Loucy (cell line): ENCODE data around the gene TMEM53.

Source experiments
- H2AFZ ChIP-seq: fragments of 200-600 bp; sonication (generic); 2 replicates; pipeline ENCODE4 v1.6.0; 2016; ENCODE audit warnings: antibody characterized with exemption, mild to moderate bottlenecking, low read length, moderate library complexity
- H3F3A ChIP-seq: fragments of 200-600 bp; 2 replicates; pipeline ENCODE4 v1.6.0; 2016; ENCODE audit warnings: antibody characterized with exemption, low read depth, mild to moderate bottlenecking
- H3K27me3 ChIP-seq: fragments of 200-600 bp; sonication (generic); 2 replicates; pipeline ENCODE4 v1.6.1; 2014; ENCODE audit warnings: low read length, mild to moderate bottlenecking; ENCODE audit not compliant: insufficient read depth, poor library complexity, severe bottlenecking
- H3K36me3 ChIP-seq: fragments of 200-600 bp; sonication (generic); 2 replicates; pipeline ENCODE4 v1.6.1; 2016; ENCODE audit warnings: low read length; ENCODE audit not compliant: insufficient read depth
- H3K4me1 ChIP-seq: fragments of 200-600 bp; sonication (generic); 2 replicates; pipeline ENCODE4 v1.5.1; 2014; ENCODE audit warnings: low read length, mild to moderate bottlenecking; ENCODE audit not compliant: insufficient read depth, poor library complexity, severe bottlenecking
- H3K4me2 ChIP-seq: fragments of 200-600 bp; sonication (generic); 2 replicates; pipeline ENCODE4 v1.6.0; 2014; ENCODE audit warnings: antibody characterized with exemption, low read length, low read depth, mild to moderate bottlenecking; ENCODE audit not compliant: poor library complexity, severe bottlenecking
- H3K4me3 ChIP-seq: fragments of 200-600 bp; sonication (generic); 2 replicates; pipeline ENCODE4 v1.5.1; 2014; ENCODE audit warnings: low read length, mild to moderate bottlenecking, mixed read lengths; ENCODE audit not compliant: poor library complexity, severe bottlenecking
- H3K79me2 ChIP-seq: fragments of 200-600 bp; sonication (generic); 2 replicates; pipeline ENCODE4 v1.6.1; 2014; ENCODE audit warnings: low read length; ENCODE audit not compliant: insufficient read depth
- H3K9ac ChIP-seq: fragments of 200-600 bp; sonication (generic); 2 replicates; pipeline ENCODE4 v1.6.0; 2014; ENCODE audit warnings: mild to moderate bottlenecking, low read depth, low read length, moderate library complexity; ENCODE audit not compliant: poor library complexity, severe bottlenecking
- H3K9me2 ChIP-seq: fragments of 200-600 bp; sonication (generic); replicated peaks from 2 replicates; pipeline ENCODE4 v1.6.1; 2016; ENCODE audit warnings: low read depth, low read length, mixed read lengths
- H3K9me3 ChIP-seq: fragments of 200-600 bp; sonication (generic); 2 replicates; pipeline ENCODE4 v1.6.1; 2014; ENCODE audit warnings: mild to moderate bottlenecking, antibody characterized with exemption, low read length, low read depth; ENCODE audit not compliant: insufficient read depth
- H4K20me1 ChIP-seq: fragments of 200-600 bp; sonication (generic); 2 replicates; pipeline ENCODE4 v1.6.0; 2014; ENCODE audit warnings: antibody characterized with exemption, low read length, mild to moderate bottlenecking; ENCODE audit not compliant: insufficient read depth, poor library complexity, severe bottlenecking
- CTCF ChIP-seq: fragments of 200-600 bp; sonication (generic); conservative IDR thresholded peaks from 2 replicates; pipeline ENCODE4 v1.5.1; 2014; ENCODE audit warnings: mild to moderate bottlenecking, antibody characterized with exemption, low read length
- EZH2phosphoT487 ChIP-seq: fragments of 200-600 bp; IDR thresholded peaks from 2 replicates; pipeline ENCODE4 v1.6.1; 2018; ENCODE audit warnings: antibody characterized with exemption, mild to moderate bottlenecking, moderate library complexity, borderline replicate concordance

The TMEM53 gene

GRCh38 chr1:44714944-44715571 lies 40.8 kb upstream of the TMEM53 start:
- H3K4me1 ChIP-seq: peaks cover 3% of the 10 kb centered on the region
- H3K4me3 ChIP-seq: peak overlapping the region; percentile 42
- no peaks in the 10 kb centered on the region for H3K36me3 ChIP-seq
- no peaks in the 10 kb centered on the region for H3K9me2 ChIP-seq
- no peaks in the 10 kb centered on the region for H3K9me3 ChIP-seq
- no peaks in the 10 kb centered on the region for H4K20me1 ChIP-seq
- peak overlapping the region; percentile 61 for H3K4me2 ChIP-seq
- H3F3A ChIP-seq: no peaks in the 10 kb centered on the region
- no peak for TF ChIP-seq EZH2phosphoT487
- TF ChIP-seq CTCF: peak; percentile 97
- no peaks in the 10 kb centered on the region for H3K79me2 ChIP-seq
- H3K27me3 ChIP-seq: no peaks in the 10 kb centered on the region
- H3K9ac ChIP-seq: peak overlapping the region; percentile 25
- peak overlapping the region; percentile 98 for H2AFZ ChIP-seq

- no peak for TF ChIP-seq CTCF
- TF ChIP-seq EZH2phosphoT487: no peak
- Histone ChIP-seq H3K4me2 (peak overlapping the region; percentile 61), H3K36me3 (no peaks in the 10 kb centered on the region), H3K4me3 (no peak overlapping the region), H3K9me2 (no peaks in the 10 kb centered on the region), H3K9ac (peak overlapping the region; percentile 25), H3K9me3 (no peaks in the 10 kb centered on the region), H3K27me3 (no peaks in the 10 kb centered on the region), H3F3A (no peaks in the 10 kb centered on the region), H2AFZ (peak overlapping the region; percentile 98), H3K79me2 (no peaks in the 10 kb centered on the region), H4K20me1 (no peaks in the 10 kb centered on the region), H3K4me1 (peaks cover 3% of the 10 kb centered on the region)
Measured at GRCh38 chr1:44714532-44714931, 40.3 kb upstream of the TMEM53 start.

GRCh38 chr1:44713321-44713781 lies 39.1 kb upstream of the TMEM53 start:
- H3K9ac ChIP-seq: no peak overlapping the region
- H3K9me2 ChIP-seq: no peaks in the 10 kb centered on the region
- no peak overlapping the region for H3K4me2 ChIP-seq
- no peak overlapping the region for H2AFZ ChIP-seq
- no peaks in the 10 kb centered on the region for H3K36me3 ChIP-seq
- H4K20me1 ChIP-seq: no peaks in the 10 kb centered on the region
- peaks cover 3% of the 10 kb centered on the region for H3K4me1 ChIP-seq
- no peaks in the 10 kb centered on the region for H3K79me2 ChIP-seq
- H3F3A ChIP-seq: no peaks in the 10 kb centered on the region
- no peak for TF ChIP-seq EZH2phosphoT487
- no peak for TF ChIP-seq CTCF
- no peak overlapping the region for H3K4me3 ChIP-seq
- no peaks in the 10 kb centered on the region for H3K27me3 ChIP-seq
- H3K9me3 ChIP-seq: no peaks in the 10 kb centered on the region
